Lower leg skin (tissue), 3 donors: ENCODE data around the gene CXADR.

ENCODE experiments used
- CTCF ChIP-seq, 3 donors: fragments of 450-650 bp; IDR thresholded peaks; one replicate each; pipeline ENCODE4 v1.5.1; 2016; ENCODE audit warnings: antibody characterized with exemption in 3 of 3, mild to moderate bottlenecking in 3 of 3, moderate library complexity in 2 of 3
- POLR2A ChIP-seq, 2 donors: fragments of 450-650 bp; IDR thresholded peaks; one replicate each; pipeline ENCODE4 v1.6.1; 2016 to 2017; ENCODE audit warnings: antibody characterized with exemption in 2 of 2, mild to moderate bottlenecking in 1 of 2, moderate library complexity in 1 of 2

DNA sequence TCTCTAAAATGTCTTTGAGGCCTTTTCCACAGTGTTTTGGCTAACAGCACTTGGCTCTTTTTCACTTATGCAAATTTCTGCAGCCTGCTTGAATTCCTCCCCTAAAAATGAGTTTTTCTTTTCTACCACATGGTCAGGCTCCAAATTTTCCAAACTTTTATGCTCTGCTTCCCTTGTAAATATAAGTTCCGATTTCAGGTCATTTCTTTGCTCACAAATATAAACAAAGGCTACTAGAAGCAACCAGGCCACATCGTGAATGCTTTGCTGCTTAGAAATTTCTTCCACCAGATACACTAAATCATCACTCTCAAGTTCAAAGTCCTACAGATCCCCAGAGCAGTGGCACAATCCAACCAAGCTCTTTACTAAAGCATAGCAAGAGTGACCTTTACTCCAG is 128.0 kb downstream of the CXADR start:
- TF ChIP-seq CTCF (IDR thresholded peaks at IDR 0.05): no peak
- no peak for TF ChIP-seq POLR2A (IDR thresholded peaks at IDR 0.05)
